Measurements from ENCODE around the gene USP17L21. TPM values are rescaled to one million over a fixed set of nuclear protein-coding genes. Genes with fewer than 3 reads are reported as not detected.

The USP17L21 gene, protein sequence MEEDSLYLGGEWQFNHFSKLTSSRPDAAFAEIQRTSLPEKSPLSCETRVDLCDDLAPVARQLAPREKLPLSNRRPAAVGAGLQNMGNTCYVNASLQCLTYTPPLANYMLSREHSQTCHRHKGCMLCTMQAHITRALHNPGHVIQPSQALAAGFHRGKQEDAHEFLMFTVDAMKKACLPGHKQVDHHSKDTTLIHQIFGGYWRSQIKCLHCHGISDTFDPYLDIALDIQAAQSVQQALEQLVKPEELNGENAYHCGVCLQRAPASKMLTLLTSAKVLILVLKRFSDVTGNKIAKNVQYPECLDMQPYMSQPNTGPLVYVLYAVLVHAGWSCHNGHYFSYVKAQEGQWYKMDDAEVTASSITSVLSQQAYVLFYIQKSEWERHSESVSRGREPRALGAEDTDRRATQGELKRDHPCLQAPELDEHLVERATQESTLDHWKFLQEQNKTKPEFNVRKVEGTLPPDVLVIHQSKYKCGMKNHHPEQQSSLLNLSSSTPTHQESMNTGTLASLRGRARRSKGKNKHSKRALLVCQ
- total RNA-seq, result not detected in 2 replicates

DNA sequence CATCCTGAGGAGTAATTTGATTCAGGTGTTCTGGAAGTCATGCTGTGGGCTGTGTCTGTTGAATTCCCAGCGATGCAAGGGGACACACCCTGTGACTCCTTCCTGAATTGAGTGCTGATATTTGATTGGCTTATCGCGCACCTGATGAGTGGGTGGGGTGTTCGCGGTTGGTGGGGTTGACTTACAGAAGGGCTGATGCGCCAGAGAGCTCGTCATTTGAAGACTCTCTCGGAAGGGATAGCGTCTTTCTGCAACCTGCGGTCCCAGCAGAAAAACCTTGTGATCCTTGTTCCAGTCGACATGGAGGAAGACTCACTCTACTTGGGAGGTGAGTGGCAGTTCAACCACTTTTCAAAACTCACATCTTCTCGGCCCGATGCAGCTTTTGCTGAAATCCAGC is at the start of gene USP17L21:
TSS of gene USP17L21 (plus strand) at position 301 of the 400 bp plus-strand sequence. CDS start at position 301, 0 bp downstream.

DNA sequence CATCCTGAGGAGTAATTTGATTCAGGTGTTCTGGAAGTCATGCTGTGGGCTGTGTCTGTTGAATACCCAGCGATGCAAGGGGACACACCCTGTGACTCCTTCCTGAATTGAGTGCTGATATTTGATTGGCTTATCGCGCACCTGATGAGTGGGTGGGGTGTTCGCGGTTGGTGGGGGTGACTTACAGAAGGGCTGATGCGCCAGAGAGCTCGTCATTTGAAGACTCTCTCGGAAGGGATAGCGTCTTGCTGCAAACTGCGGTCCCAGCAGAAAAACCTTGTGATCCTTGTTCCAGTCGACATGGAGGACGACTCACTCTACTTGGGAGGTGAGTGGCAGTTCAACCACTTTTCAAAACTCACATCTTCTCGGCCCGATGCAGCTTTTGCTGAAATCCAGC is 47.6 kb upstream of the USP17L21 start, which contains the start of gene USP17L11:
TSS of gene USP17L11 (plus strand) at position 301 of the 400 bp plus-strand sequence. CDS start at position 301, 0 bp downstream.

DNA sequence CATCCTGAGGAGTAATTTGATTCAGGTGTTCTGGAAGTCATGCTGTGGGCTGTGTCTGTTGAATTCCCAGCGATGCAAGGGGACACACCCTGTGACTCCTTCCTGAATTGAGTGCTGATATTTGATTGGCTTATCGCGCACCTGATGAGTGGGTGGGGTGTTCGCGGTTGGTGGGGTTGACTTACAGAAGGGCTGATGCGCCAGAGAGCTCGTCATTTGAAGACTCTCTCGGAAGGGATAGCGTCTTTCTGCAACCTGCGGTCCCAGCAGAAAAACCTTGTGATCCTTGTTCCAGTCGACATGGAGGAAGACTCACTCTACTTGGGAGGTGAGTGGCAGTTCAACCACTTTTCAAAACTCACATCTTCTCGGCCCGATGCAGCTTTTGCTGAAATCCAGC is 42.8 kb upstream of the USP17L21 start, which contains the start of gene USP17L12:
TSS of gene USP17L12 (plus strand) at position 301 of the 400 bp plus-strand sequence. CDS start at position 301, 0 bp downstream.

DNA sequence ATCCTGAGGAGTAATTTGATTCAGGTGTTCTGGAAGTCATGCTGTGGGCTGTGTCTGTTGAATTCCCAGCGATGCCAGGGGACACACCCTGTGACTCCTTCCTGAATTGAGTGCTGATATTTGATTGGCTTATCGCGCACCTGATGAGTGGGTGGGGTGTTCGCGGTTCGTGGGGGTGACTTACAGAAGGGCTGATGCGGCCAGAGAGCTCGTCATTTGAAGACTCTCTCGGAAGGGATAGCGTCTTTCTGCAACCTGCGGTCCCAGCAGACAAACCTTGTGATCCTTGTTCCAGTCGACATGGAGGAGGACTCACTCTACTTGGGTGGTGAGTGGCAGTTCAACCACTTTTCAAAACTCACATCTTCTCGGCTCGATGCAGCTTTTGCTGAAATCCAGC is 38.1 kb upstream of the USP17L21 start, which contains the start of gene USP17L13:
TSS of gene USP17L13 (plus strand) at position 301 of the 400 bp plus-strand sequence. CDS start at position 301, 0 bp downstream.

DNA sequence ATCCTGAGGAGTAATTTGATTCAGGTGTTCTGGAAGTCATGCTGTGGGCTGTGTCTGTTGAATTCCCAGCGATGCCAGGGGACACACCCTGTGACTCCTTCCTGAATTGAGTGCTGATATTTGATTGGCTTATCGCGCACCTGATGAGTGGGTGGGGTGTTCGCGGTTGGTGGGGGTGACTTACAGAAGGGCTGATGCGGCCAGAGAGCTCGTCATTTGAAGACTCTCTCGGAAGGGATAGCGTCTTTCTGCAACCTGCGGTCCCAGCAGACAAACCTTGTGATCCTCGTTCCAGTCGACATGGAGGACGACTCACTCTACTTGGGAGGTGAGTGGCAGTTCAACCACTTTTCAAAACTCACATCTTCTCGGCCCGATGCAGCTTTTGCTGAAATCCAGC is 28.6 kb upstream of the USP17L21 start, which contains the start of gene USP17L15:
TSS of gene USP17L15 (plus strand) at position 301 of the 400 bp plus-strand sequence. CDS start at position 301, 0 bp downstream.

DNA sequence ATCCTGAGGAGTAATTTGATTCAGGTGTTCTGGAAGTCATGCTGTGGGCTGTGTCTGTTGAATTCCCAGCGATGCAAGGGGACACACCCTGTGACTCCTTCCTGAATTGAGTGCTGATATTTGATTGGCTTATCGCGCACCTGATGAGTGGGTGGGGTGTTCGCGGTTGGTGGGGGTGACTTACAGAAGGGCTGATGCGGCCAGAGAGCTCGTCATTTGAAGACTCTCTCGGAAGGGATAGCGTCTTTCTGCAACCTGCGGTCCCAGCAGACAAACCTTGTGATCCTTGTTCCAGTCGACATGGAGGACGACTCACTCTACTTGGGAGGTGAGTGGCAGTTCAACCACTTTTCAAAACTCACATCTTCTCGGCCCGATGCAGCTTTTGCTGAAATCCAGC is 19.1 kb upstream of the USP17L21 start, which contains the start of gene USP17L17:
TSS of gene USP17L17 (plus strand) at position 301 of the 400 bp plus-strand sequence. CDS start at position 301, 0 bp downstream.

DNA sequence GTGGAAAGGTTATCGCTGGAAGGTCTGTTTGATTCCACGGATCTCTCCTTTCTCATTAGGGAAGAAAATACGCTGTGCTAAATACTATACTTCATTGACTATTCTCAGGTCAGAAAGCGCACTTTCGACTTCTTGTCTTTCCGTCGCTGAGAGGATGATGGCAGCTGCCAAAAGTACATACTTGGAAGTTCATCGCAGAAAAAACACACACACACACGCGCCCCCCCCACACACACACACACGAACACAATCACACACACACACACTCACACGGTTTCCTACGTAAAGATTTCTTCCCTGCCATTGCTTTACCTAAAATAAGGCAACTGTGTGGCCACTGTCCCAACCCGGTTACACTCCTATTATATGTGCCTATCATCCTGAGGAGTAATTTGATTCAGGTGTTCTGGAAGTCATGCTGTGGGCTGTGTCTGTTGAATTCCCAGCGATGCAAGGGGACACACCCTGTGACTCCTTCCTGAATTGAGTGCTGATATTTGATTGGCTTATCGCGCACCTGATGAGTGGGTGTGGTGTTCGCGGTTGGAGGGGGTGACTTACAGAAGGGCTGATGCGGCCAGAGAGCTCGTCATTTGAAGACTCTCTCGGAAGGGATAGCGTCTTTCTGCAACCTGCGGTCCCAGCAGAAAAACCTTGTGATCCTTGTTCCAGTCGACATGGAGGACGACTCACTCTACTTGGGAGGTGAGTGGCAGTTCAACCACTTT is 14.6 kb upstream of the USP17L21 start, which contains the start of gene USP17L18:
TSS of gene USP17L18 (plus strand) at position 678 of the 728 bp plus-strand sequence. CDS start at position 678, 0 bp downstream.

DNA sequence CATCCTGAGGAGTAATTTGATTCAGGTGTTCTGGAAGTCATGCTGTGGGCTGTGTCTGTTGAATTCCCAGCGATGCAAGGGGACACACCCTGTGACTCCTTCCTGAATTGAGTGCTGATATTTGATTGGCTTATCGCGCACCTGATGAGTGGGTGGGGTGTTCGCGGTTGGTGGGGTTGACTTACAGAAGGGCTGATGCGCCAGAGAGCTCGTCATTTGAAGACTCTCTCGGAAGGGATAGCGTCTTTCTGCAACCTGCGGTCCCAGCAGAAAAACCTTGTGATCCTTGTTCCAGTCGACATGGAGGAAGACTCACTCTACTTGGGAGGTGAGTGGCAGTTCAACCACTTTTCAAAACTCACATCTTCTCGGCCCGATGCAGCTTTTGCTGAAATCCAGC is 9.6 kb upstream of the USP17L21 start, which contains the start of gene USP17L19:
TSS of gene USP17L19 (plus strand) at position 301 of the 400 bp plus-strand sequence. CDS start at position 301, 0 bp downstream.

DNA sequence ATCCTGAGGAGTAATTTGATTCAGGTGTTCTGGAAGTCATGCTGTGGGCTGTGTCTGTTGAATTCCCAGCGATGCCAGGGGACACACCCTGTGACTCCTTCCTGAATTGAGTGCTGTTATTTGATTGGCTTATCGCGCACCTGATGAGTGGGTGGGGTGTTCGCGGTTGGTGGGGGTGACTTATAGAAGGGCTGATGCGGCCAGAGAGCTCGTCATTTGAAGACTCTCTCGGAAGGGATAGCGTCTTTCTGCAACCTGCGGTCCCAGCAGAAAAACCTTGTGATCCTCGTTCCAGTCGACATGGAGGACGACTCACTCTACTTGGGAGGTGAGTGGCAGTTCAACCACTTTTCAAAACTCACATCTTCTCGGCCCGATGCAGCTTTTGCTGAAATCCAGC is 4.8 kb upstream of the USP17L21 start, which contains the start of gene USP17L20:
TSS of gene USP17L20 (plus strand) at position 301 of the 400 bp plus-strand sequence. CDS start at position 301, 0 bp downstream.

DNA sequence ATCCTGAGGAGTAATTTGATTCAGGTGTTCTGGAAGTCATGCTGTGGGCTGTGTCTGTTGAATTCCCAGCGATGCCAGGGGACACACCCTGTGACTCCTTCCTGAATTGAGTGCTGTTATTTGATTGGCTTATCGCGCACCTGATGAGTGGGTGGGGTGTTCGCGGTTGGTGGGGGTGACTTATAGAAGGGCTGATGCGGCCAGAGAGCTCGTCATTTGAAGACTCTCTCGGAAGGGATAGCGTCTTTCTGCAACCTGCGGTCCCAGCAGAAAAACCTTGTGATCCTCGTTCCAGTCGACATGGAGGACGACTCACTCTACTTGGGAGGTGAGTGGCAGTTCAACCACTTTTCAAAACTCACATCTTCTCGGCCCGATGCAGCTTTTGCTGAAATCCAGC is 4.6 kb downstream of the USP17L21 start, which contains the start of gene USP17L22:
TSS of gene USP17L22 (plus strand) at position 301 of the 400 bp plus-strand sequence. CDS start at position 301, 0 bp downstream.

Other genes with a start within 250 kb of the USP17L21 start
- not detected in 2 replicates for gene FAM90A26, start 92.5 kb upstream of the USP17L21 start, total RNA-seq
- gene USP17L10, start 52.2 kb upstream of the USP17L21 start, total RNA-seq, result not detected in 2 replicates
- not detected in 2 replicates for gene USP17L11, start 47.5 kb upstream of the USP17L21 start, total RNA-seq
- gene USP17L12, start 42.7 kb upstream of the USP17L21 start, total RNA-seq, result not detected in 2 replicates
- gene USP17L13, start 38.0 kb upstream of the USP17L21 start, total RNA-seq, result not detected in 2 replicates
- gene USP17L15, start 28.5 kb upstream of the USP17L21 start, total RNA-seq, result not detected in 2 replicates
- gene USP17L17, start 19.0 kb upstream of the USP17L21 start, total RNA-seq, result not detected in 2 replicates
- not detected in 2 replicates for gene USP17L18, start 14.2 kb upstream of the USP17L21 start, total RNA-seq
- not detected in 2 replicates for gene USP17L19, start 9.5 kb upstream of the USP17L21 start, total RNA-seq
- gene USP17L20, start 4.7 kb upstream of the USP17L21 start, total RNA-seq, result not detected in 2 replicates
- gene USP17L22, start 4.7 kb downstream of the USP17L21 start, total RNA-seq, result not detected in 2 replicates
- not detected in 2 replicates for gene USP17L24, start 62.3 kb downstream of the USP17L21 start, total RNA-seq
- not detected in 2 replicates for gene USP17L25, start 67.0 kb downstream of the USP17L21 start, total RNA-seq
- not detected in 2 replicates for gene USP17L26, start 71.8 kb downstream of the USP17L21 start, total RNA-seq
- not detected in 2 replicates for gene USP17L5, start 76.5 kb downstream of the USP17L21 start, total RNA-seq
- not detected in 2 replicates for gene USP17L27, start 81.3 kb downstream of the USP17L21 start, total RNA-seq
- gene USP17L28, start 86.0 kb downstream of the USP17L21 start, total RNA-seq, result not detected in 2 replicates
- gene USP17L29, start 90.8 kb downstream of the USP17L21 start, total RNA-seq, result not detected in 2 replicates
- gene USP17L30, start 100.3 kb downstream of the USP17L21 start, total RNA-seq, result not detected in 2 replicates
- not detected in 2 replicates for gene DEFB131A, start 181.5 kb downstream of the USP17L21 start, total RNA-seq